HG03558 (cell line): Measurements from ENCODE around the gene FRMD5.

ENCODE experiments used
- ATAC-seq: cut with Tn5 transposase; IDR thresholded peaks from one replicate; pipeline ENCODE4 v1.9.1; 2021; ENCODE audit warnings: moderate number of reproducible peaks; ENCODE audit not compliant: unreplicated experiment; ENCODE audit errors: extremely low read depth

Gene FRMD5

DNA sequence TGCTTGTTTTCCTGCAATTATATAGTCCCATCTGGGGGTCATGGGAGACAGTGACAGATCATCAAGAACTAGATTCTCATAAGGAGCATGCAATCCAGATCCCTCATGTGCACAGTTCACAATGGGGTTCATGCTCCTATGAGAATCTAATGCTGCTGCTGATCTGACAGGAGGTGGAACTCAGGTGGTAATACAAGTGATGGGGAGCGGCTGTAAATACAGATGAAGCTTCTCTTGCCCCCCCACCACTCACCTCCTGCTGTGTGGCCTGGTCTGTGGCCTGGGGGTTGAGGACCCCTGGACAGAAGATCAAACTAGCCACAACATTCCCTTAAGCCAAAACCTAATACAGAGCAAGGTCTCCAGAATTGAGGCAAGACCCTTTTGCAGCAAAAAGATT is 207.1 kb downstream of the FRMD5 start:
- ATAC-seq = no peak

DNA sequence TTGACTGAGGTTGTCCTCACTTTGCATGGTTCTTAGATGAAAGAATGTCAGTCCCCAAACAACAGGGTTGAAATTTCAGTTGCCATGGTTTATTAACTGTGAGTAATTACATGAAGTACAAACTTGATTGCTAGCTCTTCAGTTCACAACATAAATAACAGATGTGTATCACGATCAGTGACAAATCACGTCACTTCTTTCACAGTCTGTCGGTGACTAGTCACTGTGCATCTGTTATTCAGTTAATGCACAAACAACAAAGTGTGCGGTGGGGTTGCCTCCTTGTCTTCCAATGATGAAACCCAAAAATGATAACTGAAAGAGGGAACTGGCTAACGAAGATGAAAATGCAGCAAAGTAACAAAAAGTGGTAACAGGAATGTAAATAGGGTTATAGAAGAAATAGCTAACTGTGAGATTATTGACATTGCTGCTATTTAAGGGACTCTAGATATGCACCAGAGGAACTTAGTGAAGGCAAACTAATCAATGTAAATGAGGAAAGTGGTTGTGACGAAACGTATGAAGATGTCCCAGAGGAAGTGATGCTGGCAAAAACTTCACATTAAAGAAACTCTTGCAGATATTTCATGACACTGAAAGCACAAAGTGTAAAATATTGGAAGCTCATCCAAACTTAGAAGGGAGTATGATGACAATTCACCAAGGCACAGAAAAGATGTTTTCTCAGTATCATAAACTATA is 208.9 kb downstream of the FRMD5 start:
- no peak for ATAC-seq

DNA sequence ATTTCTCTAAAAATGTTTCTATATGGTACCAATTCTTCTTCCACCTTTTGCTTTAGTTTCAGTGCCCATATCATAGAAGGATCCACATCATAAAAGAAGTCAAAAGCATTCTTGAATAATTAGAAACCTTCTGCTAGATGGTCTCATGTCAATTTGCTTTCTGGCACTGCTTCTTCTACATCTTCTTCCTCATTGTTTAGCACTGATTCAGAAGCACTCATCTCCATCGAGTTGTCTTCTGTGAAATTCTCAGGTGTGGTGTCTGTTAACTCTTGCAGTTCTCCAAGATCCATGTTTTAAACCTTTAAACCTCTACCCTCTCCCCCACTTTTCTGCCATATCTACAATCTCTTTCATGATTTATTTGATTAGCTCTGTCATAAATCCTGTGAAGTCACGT is 213.5 kb downstream of the FRMD5 start:
- no peak for ATAC-seq

DNA sequence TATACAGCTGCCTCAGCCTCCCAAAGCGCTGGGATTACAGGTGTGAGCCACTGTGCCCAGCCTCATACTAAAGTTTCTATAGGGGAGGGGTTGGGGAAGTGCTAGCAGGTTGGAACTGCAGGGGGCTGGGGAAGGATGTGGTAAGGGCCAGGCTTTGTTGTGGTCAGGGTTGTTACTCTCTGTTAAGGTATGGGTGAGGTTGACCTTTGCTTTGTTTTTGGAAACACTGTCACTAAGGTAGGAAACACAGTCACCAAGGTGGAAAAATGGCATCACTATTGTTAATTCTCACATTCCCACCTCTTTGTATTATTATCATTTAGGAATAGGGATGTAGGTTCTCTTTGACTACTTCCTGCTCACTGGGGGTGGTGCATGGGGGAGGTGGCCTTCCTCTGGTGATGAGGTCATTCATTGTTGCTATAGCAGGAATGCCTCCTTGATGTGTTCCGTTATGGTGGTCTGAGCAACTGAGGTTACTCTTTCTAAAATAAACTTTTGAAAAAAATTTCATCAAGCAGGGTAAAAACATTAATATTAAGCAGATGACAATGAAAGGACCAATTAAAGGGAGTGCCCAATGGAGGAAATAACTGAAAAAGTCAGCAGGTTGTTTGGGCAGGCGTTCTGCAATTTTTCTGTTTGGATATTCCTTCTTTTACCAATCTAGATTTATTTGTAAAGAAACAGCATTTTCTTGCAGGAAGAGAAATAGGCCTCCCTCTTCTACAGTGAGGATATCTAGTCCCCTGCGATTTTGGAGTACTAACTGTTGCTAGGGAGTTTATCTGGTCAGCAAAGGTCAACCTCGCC is 217.8 kb downstream of the FRMD5 start:
- no peak for ATAC-seq

DNA sequence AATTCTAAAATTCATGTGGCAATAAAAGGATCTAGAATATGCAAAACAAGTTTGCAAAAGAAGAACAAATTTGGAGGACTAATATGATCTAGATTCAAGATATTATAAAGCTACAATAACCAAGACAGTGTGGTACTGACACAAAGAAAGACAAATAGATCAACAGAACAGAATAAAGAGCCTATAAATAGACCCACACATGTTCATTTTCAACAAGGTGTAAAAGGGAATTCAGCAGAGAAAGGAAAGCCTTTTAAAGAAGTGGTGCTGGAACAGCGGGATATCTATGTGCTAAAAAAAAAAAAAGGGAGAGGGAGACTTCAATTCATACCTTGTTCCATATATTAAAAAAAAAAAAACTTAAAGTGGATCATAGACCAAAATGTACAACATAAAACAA is 219.3 kb downstream of the FRMD5 start:
- no peak for ATAC-seq

DNA sequence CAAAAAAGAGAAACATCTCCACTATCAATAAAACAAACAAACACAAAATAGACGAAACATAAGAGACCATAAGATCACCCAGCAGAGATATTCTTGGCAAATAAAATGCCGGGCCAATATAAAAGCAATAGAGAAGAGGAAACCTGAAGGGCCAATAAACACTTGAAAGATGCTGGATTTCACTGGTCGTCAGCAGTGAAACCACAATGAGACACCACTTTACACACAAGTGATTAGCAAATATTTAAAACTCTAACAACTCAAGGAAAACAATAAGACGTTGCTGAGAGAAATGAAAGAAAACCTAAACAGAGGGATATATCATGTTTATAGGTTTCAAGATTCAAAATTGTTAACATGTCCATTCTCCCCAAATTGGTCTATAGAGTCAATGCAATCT is 219.7 kb downstream of the FRMD5 start:
- ATAC-seq = no peak

DNA sequence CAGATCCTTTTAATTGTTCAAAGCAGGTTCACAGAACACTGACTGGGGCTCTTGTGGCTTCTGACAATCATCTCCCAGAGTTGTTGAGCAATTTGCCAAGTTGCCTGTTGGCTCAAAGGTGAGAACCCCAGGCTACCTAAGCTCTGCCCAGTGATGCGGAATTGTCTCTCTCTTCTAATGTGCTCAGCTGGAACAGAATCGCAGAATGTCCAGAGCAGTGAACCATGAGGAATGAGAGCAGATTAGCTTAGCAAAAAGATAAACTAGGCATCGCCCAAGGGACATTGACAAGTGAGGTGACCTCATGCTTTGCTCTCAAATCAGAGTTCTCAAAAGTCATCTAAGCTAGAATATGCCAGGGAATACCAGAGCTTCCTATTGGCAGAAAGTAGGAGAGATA is 220.2 kb downstream of the FRMD5 start:
- ATAC-seq = no peak

DNA sequence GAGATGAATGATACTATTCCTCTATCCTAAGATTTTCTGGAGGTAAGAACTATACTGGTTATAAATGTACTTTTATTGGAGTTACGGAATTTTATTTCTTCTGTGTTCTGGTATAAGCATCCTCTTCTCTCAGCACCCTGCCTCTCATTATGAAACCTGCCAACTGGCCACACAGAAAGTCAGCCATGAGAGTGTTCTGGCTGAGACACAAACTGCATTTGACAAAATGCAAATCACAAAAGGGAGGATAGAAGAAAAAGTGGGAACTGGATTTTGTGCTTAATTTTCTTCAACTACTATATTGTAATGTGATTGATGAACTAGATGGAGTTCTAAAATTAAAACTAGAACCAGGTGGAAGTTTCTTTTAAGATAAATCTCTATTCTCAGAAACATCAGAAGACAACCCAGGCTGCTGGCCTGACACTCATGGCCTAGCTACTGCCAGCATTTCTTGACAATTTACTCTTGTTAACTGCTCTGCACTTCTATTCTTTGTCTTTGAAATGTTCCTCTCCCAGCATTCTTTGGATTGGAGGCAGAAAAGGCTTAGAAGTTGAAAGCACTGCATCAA is 225.2 kb downstream of the FRMD5 start:
- no peak for ATAC-seq

DNA sequence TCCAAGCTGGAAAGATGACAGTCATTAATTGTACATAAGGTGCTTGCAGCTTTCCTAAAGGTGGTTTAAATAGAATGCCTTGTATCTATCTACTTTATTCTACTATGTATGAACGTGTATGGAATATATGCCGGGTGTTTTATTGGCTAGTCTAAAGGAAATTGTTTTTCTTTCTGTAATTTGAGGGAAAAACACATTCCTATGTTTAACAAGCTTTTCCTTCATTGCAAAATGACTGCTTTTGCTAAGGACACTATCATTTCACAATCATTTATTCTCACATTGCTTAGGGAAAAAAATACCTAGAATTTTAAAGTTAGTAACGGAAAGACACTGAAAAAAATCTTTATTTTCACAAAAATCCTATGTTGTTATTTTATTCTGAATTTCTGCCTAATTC is 226.5 kb downstream of the FRMD5 start:
- no peak for ATAC-seq

DNA sequence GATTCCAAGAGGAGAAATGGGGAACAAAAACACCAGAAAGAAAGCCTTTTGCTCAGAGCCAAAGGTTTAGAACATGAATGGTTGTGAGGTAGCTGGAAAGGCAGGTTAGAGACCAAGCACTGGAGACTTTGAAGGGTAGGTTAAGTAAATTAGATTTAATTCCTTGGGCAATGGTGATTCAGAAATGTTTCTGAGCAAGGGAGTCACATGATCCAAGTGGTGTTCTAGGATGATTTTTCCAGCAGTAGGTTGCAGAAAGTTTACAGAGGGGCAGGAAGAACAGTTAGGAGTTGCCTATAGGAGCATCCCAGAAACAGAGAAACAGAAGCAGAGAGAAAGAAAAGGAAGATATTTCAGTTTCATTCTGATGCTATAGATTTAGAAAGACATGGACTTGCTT is 228.4 kb downstream of the FRMD5 start:
- ATAC-seq = no peak

DNA sequence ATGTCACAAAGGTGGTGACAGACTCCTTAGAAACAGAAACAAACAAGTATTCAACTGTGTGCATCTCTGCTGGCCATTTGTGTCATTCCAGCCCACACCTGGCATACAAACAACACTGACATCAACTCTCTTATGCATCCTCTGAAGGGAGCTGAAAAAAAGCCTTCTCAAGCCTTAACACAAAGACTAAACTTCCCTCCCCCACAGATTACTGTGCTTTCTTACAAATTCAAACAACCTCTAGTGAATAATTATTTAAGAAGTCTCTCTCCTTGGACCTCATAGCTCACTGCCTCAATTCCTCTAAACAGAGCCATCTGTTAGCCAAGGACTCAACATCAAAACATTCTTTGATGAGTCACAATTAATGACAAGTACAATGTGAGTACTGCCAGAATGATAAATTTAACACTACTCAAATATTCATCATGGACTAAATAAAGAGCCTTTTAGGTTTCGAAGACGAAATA is 236.2 kb downstream of the FRMD5 start:
- ATAC-seq = no peak

DNA sequence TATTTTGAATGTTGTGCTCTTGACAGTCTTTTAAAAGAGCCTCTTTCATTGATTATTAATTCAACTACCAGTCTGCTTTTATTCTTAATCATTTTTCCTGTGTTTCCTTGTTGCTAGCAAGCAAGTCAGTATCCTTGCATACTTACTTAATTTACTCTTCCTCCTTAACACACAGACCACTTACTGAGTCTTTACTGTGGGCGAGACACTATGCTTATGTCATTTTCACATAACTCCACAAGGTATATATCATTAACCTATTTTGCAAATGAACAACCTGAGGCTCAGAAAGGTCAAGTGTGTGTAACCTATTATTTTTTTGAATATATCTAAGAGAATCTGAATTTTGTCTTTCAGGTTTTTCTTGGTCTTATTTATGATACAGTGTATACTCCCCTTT is 237.3 kb downstream of the FRMD5 start:
- ATAC-seq = no peak

DNA sequence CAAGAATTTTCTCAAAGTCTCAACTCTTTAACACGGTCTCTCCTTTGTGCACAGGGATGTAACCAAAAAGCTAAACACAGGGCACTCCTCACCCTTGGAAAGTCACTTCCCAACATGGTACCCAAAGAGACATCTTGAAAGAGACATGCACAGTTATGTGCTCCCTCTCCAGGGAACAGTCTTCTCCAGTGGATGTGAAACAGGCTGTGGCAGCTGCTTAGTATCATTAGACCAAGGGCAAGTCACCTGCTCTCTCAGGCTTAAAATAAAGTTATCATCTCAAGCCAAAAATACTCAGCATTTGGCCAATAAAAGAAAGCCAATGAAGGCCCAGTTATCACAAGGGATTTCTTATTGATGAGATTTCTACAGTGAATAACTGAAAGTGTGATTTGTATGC is 239.9 kb downstream of the FRMD5 start:
- ATAC-seq = no peak

DNA sequence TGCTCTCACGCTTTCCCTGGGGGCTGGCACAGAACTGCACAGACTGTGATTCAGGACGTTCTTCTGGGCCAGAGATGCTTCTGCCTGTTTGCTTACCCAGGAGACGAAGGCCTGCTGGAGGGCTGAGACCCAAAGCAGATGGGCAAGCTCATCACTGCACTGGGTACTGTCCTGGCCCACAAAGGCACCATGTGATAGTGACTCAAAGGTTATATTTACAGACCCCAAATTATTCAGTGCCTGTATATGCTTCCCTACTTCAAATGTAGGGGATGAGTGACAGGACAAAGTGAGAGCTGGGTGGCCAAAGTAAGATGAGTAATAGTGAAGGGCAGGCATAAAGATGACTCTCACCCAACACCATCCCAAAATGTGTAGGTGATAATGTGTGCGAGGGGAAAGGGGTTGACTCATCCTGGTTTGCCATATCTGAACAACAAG is 240.9 kb downstream of the FRMD5 start:
- ATAC-seq = no peak

DNA sequence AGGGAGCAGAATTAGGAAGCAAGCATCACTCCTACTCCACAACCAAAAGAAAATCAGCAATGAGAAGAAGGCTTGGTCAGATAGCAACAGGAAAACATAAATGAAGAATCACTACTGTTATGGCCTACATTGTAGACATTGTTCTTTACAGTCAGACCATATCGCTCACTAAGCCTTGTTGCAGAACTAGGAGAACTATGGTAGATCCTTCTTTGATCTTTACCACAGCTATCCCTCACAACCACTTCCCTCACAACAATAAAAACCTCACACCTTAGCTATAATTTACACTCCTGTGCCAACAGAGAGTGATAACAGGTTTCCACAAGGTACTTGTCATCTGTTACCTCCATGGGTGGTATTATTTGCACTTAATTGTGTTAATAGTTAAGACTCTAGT is 241.7 kb downstream of the FRMD5 start:
- ATAC-seq = no peak

DNA sequence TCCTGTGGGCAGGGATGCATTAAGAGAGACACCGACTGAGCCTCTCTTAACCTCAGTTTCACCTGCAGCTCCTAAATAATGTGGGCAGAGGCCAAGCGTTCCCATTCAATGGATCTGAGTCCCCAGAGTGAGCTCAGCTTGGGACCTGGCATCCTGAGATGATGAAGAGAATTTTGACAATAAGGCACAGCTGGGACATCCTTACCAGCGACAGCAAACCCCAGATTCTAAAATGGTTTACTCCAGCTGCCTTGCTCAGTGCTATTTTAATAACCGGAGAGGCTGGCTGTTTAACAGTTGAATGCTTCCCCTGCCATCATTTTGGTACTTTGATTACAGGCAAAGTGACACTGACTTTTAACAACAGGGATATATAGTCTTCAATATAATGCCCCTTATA is 244.5 kb downstream of the FRMD5 start:
- ATAC-seq = no peak

DNA sequence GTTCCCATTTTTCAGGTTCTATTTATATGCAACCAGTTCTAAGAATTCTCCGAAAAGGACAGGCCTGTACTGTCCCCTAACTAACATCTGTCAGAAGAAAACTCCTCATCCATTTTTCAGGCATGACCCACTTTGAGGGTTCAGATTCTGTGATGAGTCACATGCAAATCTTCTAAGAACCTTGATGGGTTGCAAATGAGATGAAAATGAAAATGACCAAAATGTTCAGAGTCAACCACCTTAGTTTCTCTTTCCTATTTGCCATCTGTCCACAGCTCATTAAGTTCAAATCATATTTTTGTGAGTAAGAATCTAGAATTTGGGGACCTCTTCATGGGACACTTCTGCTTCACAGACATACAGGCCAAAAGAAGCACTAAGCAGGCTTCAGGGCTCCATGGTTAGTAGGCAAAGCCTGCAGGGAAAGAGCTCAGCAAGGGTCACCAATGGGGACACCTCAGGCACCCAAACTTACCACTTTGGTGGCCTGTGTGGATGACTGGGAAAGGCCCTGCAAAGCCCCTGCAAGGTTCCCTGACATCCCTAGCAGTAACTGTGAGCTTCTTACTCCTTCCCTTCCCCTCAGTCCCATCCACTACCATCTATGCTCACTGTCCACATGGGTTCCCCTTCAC is 246.3 kb downstream of the FRMD5 start:
- ATAC-seq = peak; percentile 60

DNA sequence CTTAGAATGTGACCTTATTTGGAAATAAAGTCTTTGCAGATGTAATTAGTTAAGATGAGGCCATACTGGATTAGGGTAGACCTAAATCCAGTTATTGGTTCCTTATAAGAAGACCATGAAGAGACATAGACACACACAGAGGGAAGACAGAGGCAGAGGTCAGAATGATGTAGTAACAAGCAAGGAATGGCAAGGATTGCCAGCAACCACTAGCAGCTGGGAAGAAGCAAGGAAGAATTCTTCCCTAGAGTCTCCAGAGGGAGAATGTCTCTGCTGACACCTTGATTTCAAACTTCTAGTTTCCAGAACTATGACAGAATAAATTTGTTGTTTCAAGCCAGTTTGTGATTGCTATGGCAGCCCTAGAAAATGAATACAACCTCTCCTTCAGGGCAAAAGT is 251.6 kb downstream of the FRMD5 start:
- ATAC-seq = no peak

DNA sequence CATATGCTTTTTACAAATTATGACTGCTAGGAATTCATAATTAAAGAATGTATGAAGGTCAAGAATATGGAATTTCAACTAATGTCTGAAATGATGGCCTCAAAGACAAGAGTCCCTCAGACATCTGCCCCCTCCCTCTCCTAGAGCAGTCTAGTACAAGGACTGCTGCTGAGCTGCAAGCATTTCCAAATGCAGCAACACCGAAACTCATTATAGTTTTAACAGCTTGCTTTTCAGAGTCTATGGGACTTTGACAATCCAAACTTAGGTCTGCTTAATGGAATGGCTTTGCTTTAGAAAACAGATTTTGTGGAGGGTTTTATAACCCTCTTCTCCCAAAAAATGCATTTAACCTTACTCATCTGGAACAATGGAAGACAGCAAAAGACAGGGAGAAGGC is 252.9 kb downstream of the FRMD5 start:
- no peak for ATAC-seq

DNA sequence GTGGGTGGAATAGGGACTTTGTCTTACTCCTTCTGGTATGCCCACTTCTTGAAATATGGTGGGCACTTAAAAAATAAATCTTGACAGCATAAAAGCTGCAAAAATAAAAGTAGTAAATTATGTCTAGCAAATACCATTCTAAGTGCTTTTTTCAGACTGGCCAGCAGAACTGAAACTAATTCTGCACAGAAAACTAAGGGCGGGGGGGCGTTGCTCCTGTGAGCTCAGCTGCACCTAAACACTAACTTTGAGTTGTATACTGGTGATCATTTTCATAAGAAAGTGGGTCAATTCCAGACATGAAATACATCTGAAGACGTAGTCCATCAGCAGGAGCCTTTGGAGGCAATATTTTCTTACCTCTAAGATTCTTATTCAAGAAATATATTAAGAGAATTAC is 253.5 kb downstream of the FRMD5 start:
- no peak for ATAC-seq

DNA sequence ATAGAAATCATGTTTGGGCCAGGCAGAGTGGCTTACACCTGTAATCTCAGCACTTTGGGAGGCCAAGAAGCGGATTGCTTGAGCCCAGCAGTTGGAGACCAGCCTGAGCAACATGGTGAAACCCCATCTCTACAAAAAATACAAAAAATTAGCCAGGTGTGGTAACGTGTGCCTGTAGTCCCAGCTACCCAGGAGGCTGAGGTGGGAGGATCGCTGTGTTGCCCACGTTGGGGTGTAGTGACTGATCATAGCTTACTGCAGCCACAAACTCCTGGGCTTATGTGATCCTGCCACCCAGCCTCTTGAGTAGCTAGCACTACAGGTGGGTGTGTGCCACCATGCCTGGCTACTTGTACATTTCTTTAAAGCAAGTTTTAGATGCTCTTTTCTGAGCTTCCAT is 254.0 kb downstream of the FRMD5 start:
- ATAC-seq = no peak
